Measurements from ENCODE around the gene GAP43. TPM values are rescaled to one million over a fixed set of nuclear protein-coding genes. Genes with fewer than 3 reads are reported as not detected.

Gene GAP43
- total and polyA plus RNA-seq, 2 of the 4 experiments (the other 2 are of a cell fraction), result 0.36 to 0.51 TPM

DNA sequence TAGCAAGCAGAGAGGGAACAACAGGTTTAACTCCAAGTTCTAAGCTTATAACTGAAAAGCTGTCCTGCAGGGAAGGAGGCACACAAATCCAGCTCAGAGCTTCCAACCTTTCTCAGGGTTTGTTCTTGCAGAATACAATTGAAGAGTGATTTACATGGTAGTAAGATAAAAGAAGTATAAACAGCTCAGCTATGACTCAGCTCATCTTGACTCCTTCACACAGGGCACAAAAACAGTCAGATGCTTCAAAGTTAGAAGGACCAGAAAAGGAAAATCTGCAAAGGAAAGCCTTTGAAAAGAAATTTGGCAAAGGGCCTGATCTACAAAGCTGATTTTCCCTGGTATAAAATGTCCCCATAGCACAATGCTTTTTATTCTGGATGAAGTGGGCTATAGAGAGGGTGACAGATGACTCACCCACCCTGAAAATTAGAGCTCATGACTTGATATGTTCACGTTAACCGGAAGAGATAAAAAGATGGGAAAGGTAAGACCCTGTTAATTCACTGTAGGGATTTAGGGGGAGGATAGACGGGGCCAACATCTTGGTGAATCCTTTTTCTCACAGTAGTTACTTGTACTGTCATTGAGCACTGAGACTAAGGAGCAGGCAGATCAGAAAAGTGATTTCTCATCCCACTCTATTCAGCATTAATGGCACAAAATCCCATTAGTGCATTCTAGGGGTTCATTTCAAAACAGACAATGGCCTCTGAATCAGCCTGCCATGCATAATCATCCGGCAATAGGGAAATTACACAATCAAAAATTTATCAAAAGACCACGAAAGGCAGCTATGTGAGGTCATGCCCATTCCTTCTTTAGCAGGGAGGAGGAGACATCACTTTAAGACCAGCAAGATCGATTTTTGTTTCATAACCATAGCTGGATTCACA, 143.5 kb downstream of the GAP43 start:
- Histone ChIP-seq H3K56ac (ENCODE audit: extremely low read depth, insufficient read depth, low read length) (no peak overlapping the region), H3K23ac (ENCODE audit: low read depth, low read length) (no peak overlapping the region), H3K79me1 (ENCODE audit: low read depth in 1 of 2, low read length in 2 of 2) (no peaks in the 10 kb centered on the region), H2BK15ac (ENCODE audit: low read depth, low read length) (no peak overlapping the region), H3K14ac (replicated peaks; ENCODE audit: low read depth, low read length) (no peak overlapping the region), H3K4me3 (ENCODE audit: insufficient read depth, low read depth, low read length) (no peak overlapping the region), H3K9me1 (ENCODE audit: insufficient read depth, low read length) (no peaks in the 10 kb centered on the region), H4K20me1 (ENCODE audit: insufficient read depth, low read length) (no peaks in the 10 kb centered on the region), H3K18ac (ENCODE audit: low read depth, low read length) (peak overlapping the region; percentile 75; the same call in 1 of the 2 replicates), H3K4me1 (ENCODE audit: control insufficient read depth, insufficient read depth, low read length) (peaks cover 8% of the 10 kb centered on the region), H2AK5ac (ENCODE audit: low read depth, low read length) (no peak overlapping the region), H2BK20ac (ENCODE audit: low read depth, low read length) (no peak overlapping the region), H3K4ac (ENCODE audit: low read depth, low read length) (no peak overlapping the region), H3K27me3 (ENCODE audit: control insufficient read depth, insufficient read depth, low read length) (no peaks in the 10 kb centered on the region), H4K5ac (ENCODE audit: low read depth, low read length) (peak overlapping the region; percentile 20; the same call in 1 of the 2 replicates), H4K8ac (ENCODE audit: low read depth in 2 of 2, low read length in 2 of 2) (peak overlapping the region in 1 of 2 experiments; percentile 31; a peak in 1 of 4 replicates), H2BK5ac (ENCODE audit: low read depth, low read length, poor library complexity, severe bottlenecking) (no peak overlapping the region), H3K4me2 (ENCODE audit: low read depth, low read length) (peak overlapping the region; percentile 48; the same call in 1 of the 2 replicates), H2AFZ (replicated peaks; ENCODE audit: low read length, poor library complexity) (no peak overlapping the region), H3K27ac (ENCODE audit: insufficient read depth, low read length) (no peak overlapping the region), H3K9me3 (ENCODE audit: control insufficient read depth, insufficient read depth, low read length) (no peaks in the 10 kb centered on the region), H2BK120ac (ENCODE audit: low read depth, low read length) (no peak overlapping the region), H3K9ac (ENCODE audit: low read depth, low read length) (no peak overlapping the region), H2AK9ac (replicated peaks; ENCODE audit: low read depth, low read length, poor library complexity) (no peak overlapping the region), H4K91ac (ENCODE audit: insufficient read depth, low read depth, low read length) (no peak overlapping the region), H3K36me3 (ENCODE audit: control insufficient read depth, insufficient read depth, low read length) (no peaks in the 10 kb centered on the region)
- ChIA-PET CTCF (interaction anchor here (0.5 to 0.6 kb wide), 2 partner anchors 18 to 1645 kb away, joined by 3 to 4 read pairs; no protein-coding TSS in a partner anchor), POLR2A (ENCODE audit: unreplicated experiment) (interaction anchor here (0.5 kb wide), 1 partner anchor 112 kb away, joined by 3 read pairs; no protein-coding TSS in a partner anchor)
- intact Hi-C loops (cut with micrococcal nuclease) (no loop called here), in situ Hi-C loops (cut with MboI; ENCODE audit: low sequenced_read_pairs) (no loop called here), dilution Hi-C loops (cut with HindIII; ENCODE audit: low sequenced_read_pairs, unreplicated experiment) (no loop called here)
- ATAC-seq (ENCODE audit: low read depth) (peak; percentile 89), DNase-seq (peak; percentile 81)
- TF ChIP-seq NFE2L2 (IDR thresholded peaks at IDR 0.05; ENCODE audit: low read depth, low read length) (peak; percentile 83), RCOR1 (IDR thresholded peaks at IDR 0.05; ENCODE audit: insufficient replicate concordance, low read length) (no peak), CEBPB (IDR thresholded peaks at IDR 0.05; ENCODE audit: low read depth, low read length) (peak; percentile 85), FOS (IDR thresholded peaks at IDR 0.05; ENCODE audit: low read depth, low read length) (peak; percentile 71)
- no CpG with 5 or more reads among the region's 6 CpGs for WGBS, 2 experiments (ENCODE audit: extremely low coverage in 2 of 2, insufficient read length in 1 of 2)
- no TSS peak for BruUV-seq (replicated peaks)
